ENCODE results near the gene OSCAR. TPM values are rescaled to one million over a fixed set of nuclear protein-coding genes. Genes with fewer than 3 reads are reported as not detected.

OSCAR gene
- under 0.01 TPM in 1 of 2 replicates, not detected in the other for total RNA-seq

GRCh38 chr19:54100561-54100960 lies at the start of gene OSCAR:
Gene OSCAR (minus strand): TSS chr19:54100803. CDS start chr19:54100792, 11 bp downstream.

GRCh38 chr19:54137699-54138488 lies 37.3 kb upstream of the OSCAR start, which contains the start of gene CNOT3:
Gene CNOT3 (plus strand): TSS chr19:54137762. CDS start chr19:54142979, 5,217 bp downstream.

GRCh38 chr19:54115109-54116063 lies 14.8 kb upstream of the OSCAR start, which contains the start of the genes PRPF31 and TFPT:
Gene PRPF31 (plus strand): TSS chr19:54115754. CDS start chr19:54118279, 2,525 bp downstream.
Gene TFPT (minus strand): TSS chr19:54115657. CDS start chr19:54115269, 388 bp downstream.

GRCh38 chr19:54102421-54103169 lies 2.0 kb upstream of the OSCAR start, which contains the start of gene NDUFA3:
Gene NDUFA3 (plus strand): TSS chr19:54102855. CDS start chr19:54102879, 24 bp downstream.

GRCh38 chr19:54081032-54081431 lies 19.6 kb downstream of the OSCAR start, which contains the start of gene TARM1:
Gene TARM1 (minus strand): TSS chr19:54081365. CDS start chr19:54081340, 25 bp downstream.

GRCh38 chr19:54063350-54064116 lies 37.1 kb downstream of the OSCAR start, which contains the start of gene VSTM1:
Gene VSTM1 (minus strand): TSS chr19:54063897. CDS start chr19:54063777, 120 bp downstream.

Other genes starting within 250 kb of the OSCAR start
- gene MYADM, start 232.9 kb downstream of the OSCAR start, total RNA-seq, result 60.9 and 66.4 TPM in 2 replicates
- not detected in 2 replicates for gene PRKCG, start 218.6 kb downstream of the OSCAR start, total RNA-seq
- 0.17 and 0.74 TPM in 2 replicates for gene CACNG7, start 191.5 kb downstream of the OSCAR start, total RNA-seq
- gene CACNG8, start 137.9 kb downstream of the OSCAR start, total RNA-seq, result under 0.01 TPM in 1 of 2 replicates, not detected in the other
- not detected in 2 replicates for gene CACNG6, start 109.2 kb downstream of the OSCAR start, total RNA-seq
- not detected in 2 replicates for gene VSTM1, start 36.9 kb downstream of the OSCAR start, total RNA-seq
- gene TARM1, start 19.4 kb downstream of the OSCAR start, total RNA-seq, result not detected in 2 replicates
- gene NDUFA3, start 2.1 kb upstream of the OSCAR start, total RNA-seq, result 35.5 and 59.8 TPM in 2 replicates
- gene TFPT, start 14.9 kb upstream of the OSCAR start, total RNA-seq, result 21.9 and 22.0 TPM in 2 replicates
- 72.0 and 83.4 TPM in 2 replicates for gene PRPF31, start 15.0 kb upstream of the OSCAR start, total RNA-seq
- 13.3 and 19.5 TPM in 2 replicates for gene CNOT3, start 37.0 kb upstream of the OSCAR start, total RNA-seq
- gene LENG1, start 58.9 kb upstream of the OSCAR start, total RNA-seq, result 6.1 and 9.4 TPM in 2 replicates
- gene TMC4, start 72.4 kb upstream of the OSCAR start, total RNA-seq, result 0.17 and 0.45 TPM in 2 replicates
- 79.2 and 85.3 TPM in 2 replicates for gene MBOAT7, start 88.8 kb upstream of the OSCAR start, total RNA-seq
- gene TSEN34, start 90.5 kb upstream of the OSCAR start, total RNA-seq, result 90.8 and 109 TPM in 2 replicates
- 2,612 and 2,869 TPM in 2 replicates for gene RPS9, start 100.1 kb upstream of the OSCAR start, total RNA-seq
- not detected in 2 replicates for gene LILRB3, start 122.2 kb upstream of the OSCAR start, total RNA-seq
- not detected in 2 replicates for gene LILRA6, start 142.0 kb upstream of the OSCAR start, total RNA-seq
- not detected in 2 replicates for gene LILRB5, start 156.5 kb upstream of the OSCAR start, total RNA-seq
- not detected in 2 replicates for gene LILRB2, start 180.3 kb upstream of the OSCAR start, total RNA-seq
- gene LILRA5, start 212.4 kb upstream of the OSCAR start, total RNA-seq, result not detected in 2 replicates
- not detected in 2 replicates for gene LILRA4, start 238.4 kb upstream of the OSCAR start, total RNA-seq

Measured in bronchus fibroblast of lung (primary cell).